ENCODE measurements around the gene CRELD2. TPM values are rescaled to one million over a fixed set of nuclear protein-coding genes. Genes with fewer than 3 reads are reported as not detected.

Gene CRELD2
- total and polyA plus RNA-seq, 2 of the 4 experiments (the other 2 are of a cell fraction) = 36.2 to 70.7 TPM

DNA sequence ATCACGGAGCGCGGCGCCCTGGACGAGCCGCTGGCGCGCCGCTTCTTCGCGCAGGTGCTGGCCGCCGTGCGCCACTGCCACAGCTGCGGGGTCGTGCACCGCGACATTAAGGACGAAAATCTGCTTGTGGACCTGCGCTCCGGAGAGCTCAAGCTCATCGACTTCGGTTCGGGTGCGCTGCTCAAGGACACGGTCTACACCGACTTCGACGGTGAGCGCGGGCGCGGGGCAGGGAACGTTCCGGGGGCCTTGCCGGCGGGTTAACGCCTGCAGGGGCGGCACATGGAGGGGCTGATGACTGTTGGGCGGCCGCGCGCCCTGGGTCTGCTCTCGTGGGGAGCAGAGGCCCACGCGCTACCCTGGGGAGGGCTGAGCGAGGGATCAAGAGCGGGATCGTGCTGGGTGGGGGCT lies 43.2 kb downstream of the CRELD2 start:
- Histone ChIP-seq H2BK5ac (ENCODE audit: low read depth, low read length, poor library complexity, severe bottlenecking) (peak overlapping the region; percentile 67), H4K91ac (ENCODE audit: insufficient read depth, low read depth, low read length) (no peak overlapping the region), H3K4me2 (ENCODE audit: low read depth, low read length) (peak overlapping the region; percentile 57), H4K8ac (ENCODE audit: low read depth in 2 of 2, low read length in 2 of 2) (no peak overlapping the region), H2BK15ac (ENCODE audit: low read depth, low read length) (no peak overlapping the region), H2AK9ac (replicated peaks; ENCODE audit: low read depth, low read length, poor library complexity) (peak overlapping the region; percentile 96), H3K9me3 (ENCODE audit: control insufficient read depth, insufficient read depth, low read length) (no peaks in the 10 kb centered on the region), H3K27me3 (ENCODE audit: control insufficient read depth, insufficient read depth, low read length) (no peaks in the 10 kb centered on the region), H3K23ac (ENCODE audit: low read depth, low read length) (peak overlapping the region; percentile 89), H4K5ac (ENCODE audit: low read depth, low read length) (no peak overlapping the region), H3K4me3 (ENCODE audit: insufficient read depth, low read depth, low read length) (peak overlapping the region; percentile 58), H3K14ac (replicated peaks; ENCODE audit: low read depth, low read length) (peak overlapping the region; percentile 87; the same call in 1 of the 2 replicates), H2AK5ac (ENCODE audit: low read depth, low read length) (peak overlapping the region; percentile 33), H3K56ac (ENCODE audit: extremely low read depth, insufficient read depth, low read length) (0 out of 2 replicates have a peak overlapping the region, but pooled peaks have one; percentile 6), H2AFZ (replicated peaks; ENCODE audit: low read length, poor library complexity) (peak overlapping the region; percentile 58), H3K4ac (ENCODE audit: low read depth, low read length) (peak overlapping the region; percentile 61), H3K9me1 (ENCODE audit: insufficient read depth, low read length) (peaks cover 3% of the 10 kb centered on the region; the same call in 1 of the 2 replicates), H4K20me1 (ENCODE audit: insufficient read depth, low read length) (peaks cover 37% of the 10 kb centered on the region), H3K36me3 (ENCODE audit: control insufficient read depth, insufficient read depth, low read length) (peaks cover 30% of the 10 kb centered on the region), H3K9ac (ENCODE audit: low read depth, low read length) (peak overlapping the region; percentile 53), H3K4me1 (ENCODE audit: control insufficient read depth, insufficient read depth, low read length) (peaks cover 26% of the 10 kb centered on the region), H2BK20ac (ENCODE audit: low read depth, low read length) (no peak overlapping the region), H3K18ac (ENCODE audit: low read depth, low read length) (no peak overlapping the region), H3K27ac (ENCODE audit: insufficient read depth, low read length) (peak overlapping the region; percentile 67), H3K79me1 (ENCODE audit: low read depth in 1 of 2, low read length in 2 of 2) (peaks cover 16 to 49% of the 10 kb centered on the region in 2 experiments), H2BK120ac (ENCODE audit: low read depth, low read length) (no peak overlapping the region)
- TF ChIP-seq MXI1 (IDR thresholded peaks at IDR 0.05; ENCODE audit: borderline replicate concordance, low read depth, low read length) = 0 out of 2 replicates have a peak, but pooled peaks have one; percentile 6
- TF ChIP-seq RAD21 (IDR thresholded peaks at IDR 0.05; ENCODE audit: low read length) = no peak
- no peak for TF ChIP-seq SMC3 (IDR thresholded peaks at IDR 0.05; ENCODE audit: low read depth, low read length)
- DNase-seq = no peak
- 4% methylated on average over 36 of the region's 49 CpGs; no CpG with 5 or more reads in 1 of the 2 experiments for WGBS, 2 experiments (ENCODE audit: extremely low coverage in 2 of 2, insufficient read length in 1 of 2)
- BruUV-seq (replicated peaks) = no TSS peak
- intact Hi-C loops (cut with micrococcal nuclease) (loop anchor here (1.0 kb wide), 1 partner anchor 43 kb away; the partner anchor contains the start of genes ALG12 and CRELD2), dilution Hi-C loops (cut with HindIII; ENCODE audit: low sequenced_read_pairs, unreplicated experiment) (no loop called here), in situ Hi-C loops (cut with MboI; ENCODE audit: low sequenced_read_pairs) (no loop called here)
- no peak for ATAC-seq (ENCODE audit: low read depth)
- ChIA-PET CTCF (no interaction called here), POLR2A (ENCODE audit: unreplicated experiment) (no interaction called here)

Data from IMR-90 (cell line).